ENCODE measurements around the gene SLC6A19. TPM values are rescaled to one million over a fixed set of nuclear protein-coding genes. Genes with fewer than 3 reads are reported as not detected.

SLC6A19 gene
- polyA plus RNA-seq, 1 of the 3 experiments (the other 2 are of a cell fraction), result not detected

- H4K20me1 ChIP-seq (ENCODE audit: insufficient read depth), result no peaks in the 10 kb centered on the region
- CTCF ChIA-PET, result interaction anchor here (0.9 to 4.5 kb wide), 10 partner anchors 8 to 259 kb away, joined by 3 to 76 read pairs (median 6); no protein-coding TSS in a partner anchor
- H3K27me3 ChIP-seq (ENCODE audit: insufficient read depth), result no peaks in the 10 kb centered on the region
- no peaks in the 10 kb centered on the region for H3F3A ChIP-seq (replicated peaks; ENCODE audit: insufficient read depth)
- no peak overlapping the region for H3K4me3 ChIP-seq (ENCODE audit: low read depth in 2 of 2, low read length in 1 of 2)
- H3K79me2 ChIP-seq (ENCODE audit: insufficient read depth), result no peaks in the 10 kb centered on the region
- POLR2A ChIA-PET, result no interaction called here
- no peaks in the 10 kb centered on the region for H3K9me2 ChIP-seq
- H3K9me3 ChIP-seq, result no peaks in the 10 kb centered on the region
- no peak for TF ChIP-seq EP300 (IDR thresholded peaks at IDR 0.05; ENCODE audit: borderline replicate concordance in 1 of 2, low read depth in 1 of 2, low read length in 1 of 2)
- no peak for TF ChIP-seq GABPA (IDR thresholded peaks at IDR 0.05; ENCODE audit: low read depth)
- no peak for TF ChIP-seq YY1 (IDR thresholded peaks at IDR 0.05; ENCODE audit: low read depth)
- TF ChIP-seq FOSL2 (IDR thresholded peaks at IDR 0.05; ENCODE audit: borderline replicate concordance, low read depth), result no peak
- TF ChIP-seq NRF1 (IDR thresholded peaks at IDR 0.05; ENCODE audit: low read depth, low read length), result no peak
- no peak for TF ChIP-seq CTCF (IDR thresholded peaks at IDR 0.05)
- 65% methylated on average over 20 of the region's 26 CpGs for WGBS (ENCODE audit: low lambda C conversion rate)
- no peaks in the 10 kb centered on the region; a peak in 1 of 4 replicates for H3K4me1 ChIP-seq (ENCODE audit: control insufficient read depth in 1 of 2, insufficient read depth in 2 of 2, low read depth in 1 of 2, low read length in 1 of 2)
- no peak for DNase-seq
- no peaks in the 10 kb centered on the region for H3K36me3 ChIP-seq (replicated peaks in 1 of 2; ENCODE audit: control insufficient read depth in 1 of 2, insufficient read depth in 2 of 2, low read length in 1 of 2)
- no peak overlapping the region for H2AFZ ChIP-seq (ENCODE audit: low read depth)
- H3K4me2 ChIP-seq, result no peak overlapping the region
- H3K27ac ChIP-seq (ENCODE audit: low read depth in 2 of 2, low read length in 1 of 2), result no peak overlapping the region
- H3K9ac ChIP-seq, result no peak overlapping the region
These were observed 25.5 kb upstream of the SLC6A19 start for GRCh38 chr5:1175801-1176472.

GRCh38 chr5:1176473-1177391 is 24.7 kb upstream of the SLC6A19 start:
- no peak overlapping the region for H3K4me3 ChIP-seq (ENCODE audit: low read depth in 2 of 2, low read length in 1 of 2)
- H4K20me1 ChIP-seq (ENCODE audit: insufficient read depth), result no peaks in the 10 kb centered on the region
- H3K9me2 ChIP-seq, result no peaks in the 10 kb centered on the region
- no peaks in the 10 kb centered on the region for H3K9me3 ChIP-seq
- H3K9ac ChIP-seq, result no peak overlapping the region
- H2AFZ ChIP-seq (ENCODE audit: low read depth), result no peak overlapping the region
- no peaks in the 10 kb centered on the region; a peak in 1 of 4 replicates for H3K4me1 ChIP-seq (ENCODE audit: control insufficient read depth in 1 of 2, insufficient read depth in 2 of 2, low read depth in 1 of 2, low read length in 1 of 2)
- no peak overlapping the region for H3K27ac ChIP-seq (ENCODE audit: low read depth in 2 of 2, low read length in 1 of 2)
- CTCF ChIA-PET, result interaction anchor here (1.0 to 5.4 kb wide), 3 partner anchors 9 to 253 kb away, joined by 3 to 25 read pairs (median 3); no protein-coding TSS in a partner anchor
- no peaks in the 10 kb centered on the region for H3K36me3 ChIP-seq (replicated peaks in 1 of 2; ENCODE audit: control insufficient read depth in 1 of 2, insufficient read depth in 2 of 2, low read length in 1 of 2)
- no peak overlapping the region for H3K4me2 ChIP-seq
- peak; percentile 72 for DNase-seq
- H3K79me2 ChIP-seq (ENCODE audit: insufficient read depth), result no peaks in the 10 kb centered on the region
- TF ChIP-seq IRF3 (IDR thresholded peaks at IDR 0.05; ENCODE audit: low read depth, low read length), result 0 out of 2 replicates have a peak, but pooled peaks have one; percentile 23
- TF ChIP-seq TCF12 (IDR thresholded peaks at IDR 0.05), result no peak
- TF ChIP-seq PBX3 (IDR thresholded peaks at IDR 0.05), result peak; percentile 79
- TF ChIP-seq USF1 (IDR thresholded peaks at IDR 0.05; ENCODE audit: borderline replicate concordance, low read depth), result no peak
- POLR2A ChIA-PET, result no interaction called here
- no peaks in the 10 kb centered on the region for H3F3A ChIP-seq (replicated peaks; ENCODE audit: insufficient read depth)
- no peaks in the 10 kb centered on the region for H3K27me3 ChIP-seq (ENCODE audit: insufficient read depth)
- WGBS (ENCODE audit: low lambda C conversion rate), result 74% methylated on average over 26 of the region's 42 CpGs

Measured in SK-N-SH (cell line).